ENCODE measurements around the gene MED27. TPM values are rescaled to one million over a fixed set of nuclear protein-coding genes. Genes with fewer than 3 reads are reported as not detected.
A peak's percentile ranks its signal among the peaks of the same experiment; 100 is the strongest.

MED27 gene
- total RNA-seq, 1 donor from 2014 or later = 31.3 TPM

DNA sequence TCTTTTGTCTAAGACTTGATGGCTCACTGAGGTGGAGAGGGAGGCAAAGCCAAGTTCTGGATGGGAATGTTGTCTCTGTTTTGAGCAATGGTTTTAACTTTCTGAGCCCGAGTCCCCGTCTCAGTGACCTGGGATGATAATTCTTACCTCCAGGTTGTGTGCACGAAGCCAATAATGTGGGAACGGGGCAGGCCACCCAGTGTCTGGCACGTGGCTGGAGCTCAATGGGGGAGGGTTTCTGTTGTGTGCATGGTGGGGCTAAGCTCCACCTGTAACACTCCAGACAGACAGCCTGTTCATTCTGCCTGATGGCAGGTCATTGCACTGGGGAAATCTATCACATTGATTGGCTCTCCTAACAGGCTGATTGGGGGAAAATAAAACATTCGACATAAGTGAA lies 45.1 kb upstream of the MED27 start:
- no peak for DNase-seq (ENCODE audit: low read depth, low spot score)
- H3K27ac Mint-ChIP-seq (ENCODE audit: unreplicated experiment) = no peak overlapping the region
- TF ChIP-seq, protein P1, sequence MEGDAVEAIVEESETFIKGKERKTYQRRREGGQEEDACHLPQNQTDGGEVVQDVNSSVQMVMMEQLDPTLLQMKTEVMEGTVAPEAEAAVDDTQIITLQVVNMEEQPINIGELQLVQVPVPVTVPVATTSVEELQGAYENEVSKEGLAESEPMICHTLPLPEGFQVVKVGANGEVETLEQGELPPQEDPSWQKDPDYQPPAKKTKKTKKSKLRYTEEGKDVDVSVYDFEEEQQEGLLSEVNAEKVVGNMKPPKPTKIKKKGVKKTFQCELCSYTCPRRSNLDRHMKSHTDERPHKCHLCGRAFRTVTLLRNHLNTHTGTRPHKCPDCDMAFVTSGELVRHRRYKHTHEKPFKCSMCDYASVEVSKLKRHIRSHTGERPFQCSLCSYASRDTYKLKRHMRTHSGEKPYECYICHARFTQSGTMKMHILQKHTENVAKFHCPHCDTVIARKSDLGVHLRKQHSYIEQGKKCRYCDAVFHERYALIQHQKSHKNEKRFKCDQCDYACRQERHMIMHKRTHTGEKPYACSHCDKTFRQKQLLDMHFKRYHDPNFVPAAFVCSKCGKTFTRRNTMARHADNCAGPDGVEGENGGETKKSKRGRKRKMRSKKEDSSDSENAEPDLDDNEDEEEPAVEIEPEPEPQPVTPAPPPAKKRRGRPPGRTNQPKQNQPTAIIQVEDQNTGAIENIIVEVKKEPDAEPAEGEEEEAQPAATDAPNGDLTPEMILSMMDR (conservative IDR thresholded peaks at IDR 0.05) = no peak
- H3K4me3 Mint-ChIP-seq = no peak overlapping the region
- H3K4me1 Mint-ChIP-seq = no peaks in the 10 kb centered on the region
- no peaks in the 10 kb centered on the region for H3K36me3 Mint-ChIP-seq (ENCODE audit: low read depth)
- peaks cover 80% of the 10 kb centered on the region for H3K27me3 Mint-ChIP-seq (ENCODE audit: low read depth)
- H3K9me3 Mint-ChIP-seq = no peaks in the 10 kb centered on the region

- no peak overlapping the region for H3K4me3 Mint-ChIP-seq
These were observed 41.4 kb upstream of the MED27 start for GRCh38 chr9:132121021-132121420.

DNA sequence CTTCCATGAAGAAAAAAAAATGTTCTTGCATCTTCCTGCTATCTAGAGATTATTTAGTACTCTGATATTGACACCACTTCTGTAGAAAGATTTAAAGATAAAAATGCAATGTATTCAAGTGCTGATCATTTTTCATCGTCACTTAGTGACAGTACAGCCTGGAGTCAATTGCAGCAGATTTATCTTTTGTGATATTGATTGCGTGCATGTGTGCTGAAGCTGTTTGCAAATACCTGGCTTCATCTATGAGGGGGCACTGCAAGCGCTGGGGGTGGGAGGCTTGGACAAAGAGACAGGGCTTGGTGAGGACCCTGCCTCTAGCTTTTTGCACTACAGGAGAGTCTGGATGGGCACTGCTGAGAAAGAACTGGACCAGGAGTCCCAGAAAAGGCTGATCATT lies 38.0 kb upstream of the MED27 start:
- H3K4me1 Mint-ChIP-seq = no peaks in the 10 kb centered on the region
- H3K27ac Mint-ChIP-seq (ENCODE audit: unreplicated experiment) = no peak overlapping the region
- TF ChIP-seq, protein P1 (conservative IDR thresholded peaks at IDR 0.05) = no peak
- H3K36me3 Mint-ChIP-seq (ENCODE audit: low read depth) = no peaks in the 10 kb centered on the region
- H3K9me3 Mint-ChIP-seq = no peaks in the 10 kb centered on the region
- DNase-seq (ENCODE audit: low read depth, low spot score) = no peak
- H3K4me3 Mint-ChIP-seq = no peak overlapping the region
- H3K27me3 Mint-ChIP-seq (ENCODE audit: low read depth) = peaks cover 83% of the 10 kb centered on the region

More at GRCh38 chr9:132121021-132121420, 41.4 kb upstream of the MED27 start:
- H3K4me1 Mint-ChIP-seq = no peaks in the 10 kb centered on the region
- H3K27me3 Mint-ChIP-seq (ENCODE audit: low read depth) = peaks cover 94% of the 10 kb centered on the region
- no peak for DNase-seq (ENCODE audit: low read depth, low spot score)
- no peaks in the 10 kb centered on the region for H3K36me3 Mint-ChIP-seq (ENCODE audit: low read depth)
- TF ChIP-seq, protein P1 (conservative IDR thresholded peaks at IDR 0.05) = no peak
- no peak overlapping the region for H3K27ac Mint-ChIP-seq (ENCODE audit: unreplicated experiment)
- no peaks in the 10 kb centered on the region for H3K9me3 Mint-ChIP-seq

DNA sequence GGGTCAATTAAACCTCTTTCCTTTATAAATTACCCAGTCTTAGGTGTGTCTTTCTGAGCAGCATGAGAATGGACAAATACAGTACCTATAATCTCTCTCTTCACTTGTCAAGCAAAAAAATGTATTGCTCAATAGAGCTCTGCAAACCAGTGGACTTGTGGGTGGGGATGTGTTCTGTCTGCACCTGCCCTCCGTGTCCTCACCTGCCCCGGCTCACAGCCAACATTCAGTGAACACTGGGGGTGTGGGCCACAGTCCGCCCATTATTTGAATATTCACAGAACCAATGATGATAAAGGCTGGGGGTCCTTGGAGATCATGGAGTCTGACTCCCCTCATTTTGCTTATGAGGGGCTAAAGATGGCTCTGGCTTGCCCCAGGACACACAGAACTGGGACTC lies 36.9 kb upstream of the MED27 start:
- Mint-ChIP-seq H3K9me3 (no peaks in the 10 kb centered on the region), H3K4me3 (no peak overlapping the region), H3K27ac (ENCODE audit: unreplicated experiment) (no peak overlapping the region), H3K36me3 (ENCODE audit: low read depth) (no peaks in the 10 kb centered on the region), H3K27me3 (ENCODE audit: low read depth) (peaks cover 83% of the 10 kb centered on the region), H3K4me1 (no peaks in the 10 kb centered on the region)
- DNase-seq (ENCODE audit: low read depth, low spot score) = no peak
- TF ChIP-seq, protein P1 (conservative IDR thresholded peaks at IDR 0.05) = no peak

- Mint-ChIP-seq H3K9me3 (no peaks in the 10 kb centered on the region), H3K36me3 (ENCODE audit: low read depth) (no peaks in the 10 kb centered on the region), H3K4me1 (no peaks in the 10 kb centered on the region), H3K4me3 (no peak overlapping the region), H3K27ac (ENCODE audit: unreplicated experiment) (no peak overlapping the region), H3K27me3 (ENCODE audit: low read depth) (peaks cover 83% of the 10 kb centered on the region)
- TF ChIP-seq, protein P1 (conservative IDR thresholded peaks at IDR 0.05) = no peak
- DNase-seq (ENCODE audit: low read depth, low spot score) = peak; percentile 79
These were observed 34.5 kb upstream of the MED27 start for GRCh38 chr9:132114102-132114707.

All from neural crest cell (in vitro differentiated cells).